ENCODE data around the gene ACSL4. TPM values are rescaled to one million over a fixed set of nuclear protein-coding genes. Genes with fewer than 3 reads are reported as not detected.

Gene ACSL4
- 44.6 and 58.2 TPM in 2 replicates for total RNA-seq

DNA sequence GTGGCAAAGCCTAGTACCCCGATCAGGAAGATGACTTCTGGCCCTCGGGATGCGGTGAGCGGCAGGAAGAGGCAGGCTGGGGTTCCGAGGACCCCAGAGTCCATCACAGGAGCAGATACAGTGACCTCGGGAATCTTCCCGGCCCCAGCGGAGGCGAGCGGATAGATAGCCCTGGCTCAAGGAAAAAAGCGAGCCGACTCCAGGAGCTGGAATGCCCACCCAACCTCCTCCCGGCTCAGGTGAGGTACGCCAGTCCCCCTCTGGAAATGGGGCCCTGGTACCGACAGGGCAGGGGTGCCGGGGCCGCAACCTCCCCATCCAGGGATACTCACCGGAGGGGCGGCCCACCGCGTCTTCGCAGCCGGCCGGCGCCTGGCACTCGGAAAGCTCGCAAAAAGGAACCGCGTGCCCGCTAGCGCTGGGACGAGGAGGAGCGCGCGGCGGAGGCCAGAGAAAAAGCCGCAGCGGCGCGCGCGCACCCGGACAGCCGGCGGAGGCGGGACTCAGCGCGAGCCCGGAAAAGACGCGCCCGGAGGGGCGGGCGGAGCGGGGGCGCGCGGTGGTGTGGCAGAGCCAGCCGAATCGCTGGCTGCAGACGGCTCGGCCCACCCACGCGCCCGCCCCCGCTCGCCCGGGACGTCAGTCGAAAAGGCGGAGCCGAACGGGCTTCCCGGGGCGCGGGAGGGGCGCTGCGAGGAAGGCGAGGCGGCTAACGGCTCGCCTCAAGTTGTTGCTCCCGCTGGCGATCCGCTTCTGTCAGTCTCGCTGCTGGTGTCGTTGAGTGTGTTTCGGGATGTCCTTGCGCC is at the start of gene ACSL4:
Gene ACSL4 (minus strand): TSS at position 451 of the 806 bp plus-strand sequence. CDS start 49,894 bp downstream, outside the sequence.

DNA sequence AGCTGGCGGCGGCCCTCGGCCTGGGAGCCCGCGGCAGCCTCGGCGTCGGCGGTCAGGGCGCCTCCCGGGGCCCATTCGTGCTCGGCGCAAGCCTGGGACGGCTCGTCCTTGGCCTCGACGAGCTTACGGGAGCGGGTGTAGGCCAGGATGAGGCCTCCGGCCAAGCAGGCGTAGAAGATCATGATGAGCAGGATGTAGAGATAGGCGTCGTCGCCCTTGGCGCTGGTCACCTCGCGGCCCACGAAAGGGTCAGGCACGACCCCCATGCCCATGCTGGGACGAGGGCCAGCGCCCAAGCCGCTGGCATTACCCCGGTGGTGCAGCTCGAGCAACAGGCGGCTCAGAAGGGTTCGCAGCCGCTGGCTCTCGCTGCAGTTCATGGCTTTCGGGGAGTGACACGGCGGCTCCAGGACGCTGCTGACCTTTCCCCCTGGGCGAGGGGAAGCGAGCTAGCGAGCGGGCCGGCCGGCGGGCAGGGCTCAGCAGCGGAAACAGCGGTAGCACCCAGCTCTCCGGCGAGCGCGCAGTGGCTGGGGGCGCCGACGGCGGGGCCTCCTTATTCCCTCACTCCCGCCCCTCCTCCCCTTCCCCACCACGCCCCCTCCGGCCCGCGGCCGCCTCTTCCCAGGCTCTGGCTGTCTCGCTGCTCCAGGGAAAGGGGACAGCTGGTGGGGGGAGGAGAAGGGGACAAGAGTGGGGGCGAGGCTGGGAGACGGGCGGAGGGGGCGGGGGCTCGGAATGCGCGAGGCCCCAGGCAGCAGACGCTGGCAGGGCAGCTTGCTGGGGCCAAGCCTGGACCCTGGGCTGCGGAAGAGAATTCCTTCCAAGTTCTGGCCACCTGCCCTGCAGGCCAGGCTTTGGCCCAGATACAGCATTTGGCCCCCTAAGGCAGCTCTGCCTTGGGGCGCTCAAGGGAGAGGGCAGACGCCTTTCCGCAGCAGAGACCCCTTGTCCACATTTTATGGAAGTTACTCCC is 108.1 kb downstream of the ACSL4 start, which contains the start of gene KCNE5:
Gene KCNE5 (minus strand): TSS at position 532 of the 976 bp plus-strand sequence. CDS start 152 bp downstream, at position 380.

Other genes starting within 250 kb of the ACSL4 start
- gene NXT2, start 196.4 kb downstream of the ACSL4 start, total RNA-seq = 2.0 and 4.1 TPM in 2 replicates
- 0.13 TPM in 1 of 2 replicates, not detected in the other for gene KCNE5, start 108.1 kb downstream of the ACSL4 start, total RNA-seq

All from mesangial cell (primary cell).